Right atrium auricular region (tissue), 2 donors: ENCODE results near the gene CXCL14. TPM values are rescaled to one million over a fixed set of nuclear protein-coding genes. Genes with fewer than 3 reads are reported as not detected.

Experiments
- DNase-seq: peaks from one replicate; pipeline ENCODE4 v3.0.0-alpha.2; 2019; ENCODE audit warnings: low spot score
- H3K27ac ChIP-seq, 2 donors: fragments of 200-600 bp; sonication (generic); 1 replicate in 1 of 2; 2 replicates in 1 of 2; pipeline ENCODE4 v1.5.1; 2016 to 2019
- H3K27me3 ChIP-seq, 2 donors: fragments of 200-600 bp; sonication (generic); one replicate each; pipeline versions ENCODE4 v1.5.1 to v1.6.0; 2017 to 2019
- H3K36me3 ChIP-seq: fragments of 200-600 bp; sonication (generic); one replicate; pipeline ENCODE4 v1.5.1; 2016
- H3K4me1 ChIP-seq, 2 donors: fragments of 200-600 bp; sonication (generic); one replicate each; pipeline versions ENCODE4 v1.5.1 to v1.6.0; 2017 to 2019
- H3K4me3 ChIP-seq, 2 donors: fragments of 200-600 bp; sonication (generic); 1 replicate in 1 of 2; 2 replicates in 1 of 2; pipeline ENCODE4 v1.5.1; 2017 to 2019; ENCODE audit warnings: mild to moderate bottlenecking in 1 of 2, moderate library complexity in 1 of 2
- H3K9me3 ChIP-seq, 2 donors: fragments of 200-600 bp; sonication (generic); one replicate each; pipeline ENCODE4 v1.5.1; 2019
- total RNA-seq, 2 donors: library from RNA; depleted of rRNA; stranded (reverse); fragments of >200 nt; gene quantifications; one replicate each; pipeline ENCODE4 v1.1.0, GENCODE V29; 2016
- TF ChIP-seq, protein P1 (sequence below), 2 donors: fragments of 200-600 bp; sonication (generic); IDR thresholded peaks; one replicate each; pipeline ENCODE4 v1.5.1; 2019; ENCODE audit warnings: antibody characterized with exemption in 2 of 2

CXCL14 gene
- total RNA-seq, 2 donors from 2014 or later: 0.33 to 3.1 TPM

DNA sequence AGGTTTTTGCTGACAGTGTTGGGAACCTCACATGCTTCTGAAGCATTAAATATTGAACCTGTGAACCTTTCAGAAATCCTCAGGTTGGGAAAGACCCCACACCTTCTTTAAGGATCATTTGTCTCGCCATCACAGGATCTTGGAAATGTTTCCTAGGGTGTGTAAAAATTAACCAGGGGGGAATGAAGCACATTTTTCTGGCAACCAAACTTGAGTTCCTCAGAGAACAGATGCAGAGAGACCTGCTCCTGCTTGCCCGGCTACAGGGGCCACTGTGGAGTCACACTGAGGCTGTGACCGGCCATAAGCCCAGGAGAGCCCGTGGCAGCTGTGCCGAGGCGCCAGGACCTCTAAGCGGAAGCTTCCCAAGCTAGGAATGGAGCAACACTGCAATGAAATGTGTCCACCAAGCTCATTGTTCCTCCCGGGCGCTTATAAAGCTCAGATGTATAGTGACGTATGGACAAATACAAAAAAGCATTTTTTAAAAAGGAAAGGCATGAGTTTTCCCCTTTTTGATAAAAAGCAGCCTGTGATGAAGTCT is 7.7 kb downstream of the CXCL14 start:
- DNase-seq: no peak
- Histone ChIP-seq H3K4me3 (no peak overlapping the region), H3K27me3 (no peaks in the 10 kb centered on the region), H3K36me3 (no peaks in the 10 kb centered on the region), H3K9me3 (no peaks in the 10 kb centered on the region), H3K4me1 (no peaks in the 10 kb centered on the region), H3K27ac (no peak overlapping the region)
- TF ChIP-seq, protein P1, sequence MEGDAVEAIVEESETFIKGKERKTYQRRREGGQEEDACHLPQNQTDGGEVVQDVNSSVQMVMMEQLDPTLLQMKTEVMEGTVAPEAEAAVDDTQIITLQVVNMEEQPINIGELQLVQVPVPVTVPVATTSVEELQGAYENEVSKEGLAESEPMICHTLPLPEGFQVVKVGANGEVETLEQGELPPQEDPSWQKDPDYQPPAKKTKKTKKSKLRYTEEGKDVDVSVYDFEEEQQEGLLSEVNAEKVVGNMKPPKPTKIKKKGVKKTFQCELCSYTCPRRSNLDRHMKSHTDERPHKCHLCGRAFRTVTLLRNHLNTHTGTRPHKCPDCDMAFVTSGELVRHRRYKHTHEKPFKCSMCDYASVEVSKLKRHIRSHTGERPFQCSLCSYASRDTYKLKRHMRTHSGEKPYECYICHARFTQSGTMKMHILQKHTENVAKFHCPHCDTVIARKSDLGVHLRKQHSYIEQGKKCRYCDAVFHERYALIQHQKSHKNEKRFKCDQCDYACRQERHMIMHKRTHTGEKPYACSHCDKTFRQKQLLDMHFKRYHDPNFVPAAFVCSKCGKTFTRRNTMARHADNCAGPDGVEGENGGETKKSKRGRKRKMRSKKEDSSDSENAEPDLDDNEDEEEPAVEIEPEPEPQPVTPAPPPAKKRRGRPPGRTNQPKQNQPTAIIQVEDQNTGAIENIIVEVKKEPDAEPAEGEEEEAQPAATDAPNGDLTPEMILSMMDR (IDR thresholded peaks at IDR 0.05): no peak

DNA sequence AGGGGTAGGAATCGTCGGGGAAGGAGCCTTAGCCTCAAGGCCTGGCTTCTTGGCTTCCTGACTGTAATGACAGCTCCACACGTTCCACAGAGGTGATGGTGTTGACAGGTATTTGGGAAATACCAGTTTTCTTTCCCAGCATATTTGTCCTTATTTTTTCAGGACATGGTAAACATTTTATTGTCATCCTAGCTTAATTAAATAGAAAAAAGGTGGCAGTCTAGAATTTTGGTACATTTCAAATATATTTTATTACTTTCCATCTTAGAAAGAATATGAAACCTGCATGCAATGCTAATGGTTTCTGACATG is 8.4 kb downstream of the CXCL14 start:
- Histone ChIP-seq H3K27ac (no peak overlapping the region), H3K27me3 (no peaks in the 10 kb centered on the region)

DNA sequence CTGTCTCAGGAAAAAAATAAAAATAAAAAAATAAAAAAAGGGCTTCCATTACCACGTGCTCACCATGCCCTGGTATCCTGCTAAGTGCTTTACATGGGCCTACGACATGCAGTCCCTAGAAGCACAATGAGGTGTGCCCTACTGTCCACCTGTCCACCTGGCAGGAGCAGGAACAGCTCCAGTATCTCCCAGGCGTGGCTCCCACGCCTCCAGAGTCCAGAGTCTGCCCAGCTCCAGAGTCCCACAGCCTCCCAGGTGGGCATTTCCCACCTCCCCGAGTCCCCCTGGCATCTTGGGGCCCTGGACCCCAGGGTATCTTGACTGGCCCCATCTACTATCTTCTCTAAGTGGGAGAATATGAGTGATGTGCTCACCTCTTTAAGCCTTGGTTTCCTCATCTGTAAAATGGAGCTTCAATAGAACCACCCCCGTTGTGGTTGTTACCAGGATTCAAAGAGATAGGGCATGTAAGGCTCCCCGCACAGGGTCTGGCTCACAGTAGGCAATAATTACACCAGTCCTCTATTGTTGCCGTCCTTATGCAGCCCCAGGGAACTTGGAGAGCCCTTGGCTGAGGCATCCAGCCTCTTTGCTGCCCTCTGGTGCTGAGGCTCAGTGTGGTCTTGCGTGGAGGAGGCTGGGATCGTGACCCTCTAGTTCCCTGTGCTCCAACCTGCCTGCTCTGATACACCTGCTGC is 8.9 kb downstream of the CXCL14 start:
- H3K4me3 ChIP-seq: no peak overlapping the region
- no peaks in the 10 kb centered on the region for H3K36me3 ChIP-seq
- no peaks in the 10 kb centered on the region for H3K27me3 ChIP-seq
- H3K4me1 ChIP-seq: no peaks in the 10 kb centered on the region
- no peak overlapping the region for H3K27ac ChIP-seq
- TF ChIP-seq, protein P1 (IDR thresholded peaks at IDR 0.05): peak in 1 of 2 donors; percentile 48
- no peak for DNase-seq
- no peaks in the 10 kb centered on the region for H3K9me3 ChIP-seq

More for the DNA sequence above, 8.4 kb downstream of the CXCL14 start:
- no peak overlapping the region for H3K4me3 ChIP-seq
- TF ChIP-seq, protein P1 (IDR thresholded peaks at IDR 0.05): no peak
- H3K36me3 ChIP-seq: no peaks in the 10 kb centered on the region
- no peak for DNase-seq
- no peaks in the 10 kb centered on the region for H3K9me3 ChIP-seq
- no peaks in the 10 kb centered on the region for H3K4me1 ChIP-seq

DNA sequence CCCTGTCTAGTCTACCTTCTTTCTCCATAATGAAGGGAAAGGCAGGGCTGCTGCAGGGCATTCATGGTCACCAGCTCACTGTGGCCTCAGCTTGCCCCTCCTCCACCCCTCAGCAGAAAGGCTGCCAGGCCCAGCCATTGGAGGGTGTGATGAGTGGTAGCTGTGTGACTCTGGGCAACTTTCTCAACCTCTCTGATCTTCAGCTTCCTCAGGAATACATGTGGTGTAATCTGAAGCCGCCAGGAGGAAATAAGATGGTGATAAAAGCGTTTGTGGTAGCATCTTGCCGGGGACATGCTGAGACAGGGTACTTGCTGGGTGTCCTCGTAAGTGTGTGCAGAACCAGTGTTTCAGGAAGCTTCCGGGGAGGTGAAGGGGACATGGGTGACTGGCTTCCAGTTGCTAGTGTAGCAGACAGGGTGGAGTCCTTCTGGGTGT is 9.8 kb downstream of the CXCL14 start:
- H3K4me1 ChIP-seq: no peaks in the 10 kb centered on the region
- no peaks in the 10 kb centered on the region for H3K36me3 ChIP-seq
- no peak for DNase-seq
- H3K27ac ChIP-seq: no peak overlapping the region
- H3K9me3 ChIP-seq: no peaks in the 10 kb centered on the region
- TF ChIP-seq, protein P1 (IDR thresholded peaks at IDR 0.05): no peak
- H3K27me3 ChIP-seq: no peaks in the 10 kb centered on the region
- H3K4me3 ChIP-seq: no peak overlapping the region

DNA sequence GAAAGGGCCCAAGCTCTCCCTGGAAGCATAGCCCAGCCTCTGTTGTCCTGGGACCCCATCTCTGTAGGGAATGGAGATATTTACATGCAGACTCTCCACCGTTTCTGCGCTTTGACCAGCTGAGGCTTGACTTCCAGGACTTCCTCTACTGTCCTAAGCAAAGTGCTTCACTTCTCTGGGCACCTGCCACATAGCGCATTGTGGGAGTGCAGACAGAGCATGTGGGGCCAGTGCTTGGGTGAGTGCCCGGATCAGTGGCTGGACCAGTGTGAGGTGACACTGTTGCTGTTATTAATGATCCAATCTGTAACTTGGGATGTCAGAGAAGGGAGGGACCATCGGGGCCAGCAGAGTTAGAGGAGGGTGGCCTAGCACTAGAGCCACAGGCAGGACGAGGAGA is 10.5 kb downstream of the CXCL14 start:
- no peak overlapping the region for H3K4me3 ChIP-seq
- DNase-seq: no peak
- TF ChIP-seq, protein P1 (IDR thresholded peaks at IDR 0.05): no peak
- H3K9me3 ChIP-seq: no peaks in the 10 kb centered on the region
- H3K36me3 ChIP-seq: no peaks in the 10 kb centered on the region
- H3K27me3 ChIP-seq: no peaks in the 10 kb centered on the region
- H3K4me1 ChIP-seq: no peaks in the 10 kb centered on the region
- H3K27ac ChIP-seq: no peak overlapping the region

DNA sequence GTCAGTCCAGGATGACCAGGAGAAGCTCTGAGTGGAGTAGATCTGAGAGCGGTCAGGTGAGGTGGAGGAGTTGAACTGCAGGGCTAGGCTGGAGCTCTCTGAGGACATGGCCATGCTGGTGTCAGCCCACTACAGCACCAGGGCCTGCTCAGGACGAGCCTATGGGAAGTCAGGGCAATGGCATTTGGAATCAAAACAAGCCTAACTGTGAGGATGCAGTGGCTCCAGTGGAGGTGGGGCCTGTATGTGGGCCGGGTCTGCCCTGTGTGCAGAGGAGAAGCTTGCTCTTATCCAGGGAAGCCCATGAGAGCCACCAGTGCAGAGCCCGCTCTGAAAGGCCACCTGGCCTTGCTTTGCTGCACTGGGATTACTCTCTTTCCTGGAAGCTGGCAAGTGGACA is 11.1 kb downstream of the CXCL14 start:
- no peaks in the 10 kb centered on the region for H3K36me3 ChIP-seq
- H3K27me3 ChIP-seq: no peaks in the 10 kb centered on the region
- no peak overlapping the region for H3K27ac ChIP-seq
- H3K4me3 ChIP-seq: no peak overlapping the region
- no peaks in the 10 kb centered on the region for H3K9me3 ChIP-seq
- TF ChIP-seq, protein P1 (IDR thresholded peaks at IDR 0.05): no peak
- H3K4me1 ChIP-seq: no peaks in the 10 kb centered on the region
- DNase-seq: no peak
